Measurements from ENCODE around the gene HINFP. TPM values are rescaled to one million over a fixed set of nuclear protein-coding genes. Genes with fewer than 3 reads are reported as not detected.
"Not testable (repeated sequence)": the region's sequence is repeated elsewhere in the genome, so short reads cannot be mapped to it uniquely, and the experiment has no call there.

Gene HINFP
- total RNA-seq, 2 experiments from 2014 or later, result 36.6 to 36.7 TPM

GRCh38 chr11:119167077-119167458 is 45.7 kb downstream of the HINFP start:
- not testable (repeated sequence) for H3K4me3 Mint-ChIP-seq; H3K9me3 Mint-ChIP-seq; H3K36me3 Mint-ChIP-seq (ENCODE audit: low read depth); H3K27me3 Mint-ChIP-seq; H3K27ac Mint-ChIP-seq; DNase-seq
- ChIA-PET CTCF (interaction anchor here (0.6 to 1.1 kb wide), 4 partner anchors 11 to 58 kb away, joined by 3 to 4 read pairs (median 3); no protein-coding TSS in a partner anchor), POLR2A (interaction anchor here (0.6 to 1.4 kb wide), 3 partner anchors 14 to 99 kb away, joined by 3 read pairs; partner anchors contain the start of gene VPS11)
- H3K4me1 Mint-ChIP-seq, result peaks cover 18% of the 10 kb centered on the region

- Mint-ChIP-seq H3K36me3 (ENCODE audit: low read depth) (no peaks in the 10 kb centered on the region), H3K27me3 (no peaks in the 10 kb centered on the region), H3K9me3 (no peaks in the 10 kb centered on the region), H3K4me1 (peaks cover 23% of the 10 kb centered on the region), H3K27ac (peak overlapping the region; percentile 75), H3K4me3 (peak overlapping the region; percentile 74)
- ChIA-PET CTCF (interaction anchor here (0.6 to 2.1 kb wide), 3 partner anchors 59 to 379 kb away, joined by 3 to 13 read pairs (median 3); no protein-coding TSS in a partner anchor), POLR2A (interaction anchor here (1.4 to 2.4 kb wide), 2 partner anchors 18 to 100 kb away, joined by 3 to 11 read pairs; partner anchors contain the start of genes ABCG4 and VPS11)
- no peak for DNase-seq
These were observed 46.6 kb downstream of the HINFP start for GRCh38 chr11:119167933-119168332.

- DNase-seq, result peak; percentile 89
- peak within 1 kb of the TSS; percentile 89 for H3K4me3 Mint-ChIP-seq
- H3K36me3 Mint-ChIP-seq (ENCODE audit: low read depth), result no peaks in the 10 kb centered on the region
- CTCF ChIA-PET, result interaction anchor here (0.6 to 2.9 kb wide), 35 partner anchors 9 to 212 kb away, joined by 3 to 38 read pairs (median 4); partner anchors contain the start of genes C2CD2L, CBL, HINFP and HYOU1
- peak within 1 kb of the TSS; percentile 89 for H3K27ac Mint-ChIP-seq
- H3K9me3 Mint-ChIP-seq, result no peaks in the 10 kb centered on the region
- POLR2A ChIA-PET, result interaction anchor here (0.7 to 2.4 kb wide), 30 partner anchors 9 to 171 kb away, joined by 3 to 18 read pairs (median 5); partner anchors contain the start of genes ABCG4, C2CD2L, CBL and CENATAC
- H3K27me3 Mint-ChIP-seq, result no peaks in the 10 kb centered on the region
- peaks cover 23% of the 10 kb centered on the region for H3K4me1 Mint-ChIP-seq
These were observed 47.3 kb downstream of the HINFP start, which contains the start of gene NLRX1 for GRCh38 chr11:119168471-119169281. Gene NLRX1, plus strand, starts transcription at chr11:119168725. Its CDS starts 2,679 bp downstream, at chr11:119171404.

GRCh38 chr11:119169282-119169719 is 47.9 kb downstream of the HINFP start:
- Mint-ChIP-seq H3K27me3 (no peaks in the 10 kb centered on the region), H3K4me3 (peak overlapping the region; percentile 89), H3K36me3 (ENCODE audit: low read depth) (peaks cover 3% of the 10 kb centered on the region), H3K9me3 (no peaks in the 10 kb centered on the region), H3K27ac (peak overlapping the region; percentile 89), H3K4me1 (peaks cover 23% of the 10 kb centered on the region)
- ChIA-PET CTCF (interaction anchor here (0.6 to 2.9 kb wide), 34 partner anchors 9 to 212 kb away, joined by 3 to 38 read pairs (median 4); partner anchors contain the start of genes C2CD2L, CBL, HINFP and HYOU1), POLR2A (interaction anchor here (0.7 to 2.4 kb wide), 30 partner anchors 9 to 172 kb away, joined by 3 to 18 read pairs (median 5); partner anchors contain the start of genes ABCG4, C2CD2L, CBL and CENATAC)
- DNase-seq, result peak; percentile 45

- Mint-ChIP-seq H3K4me1 (peaks cover 33% of the 10 kb centered on the region), H3K27ac (no peak overlapping the region), H3K9me3 (no peaks in the 10 kb centered on the region), H3K27me3 (no peaks in the 10 kb centered on the region), H3K36me3 (ENCODE audit: low read depth) (peaks cover 12% of the 10 kb centered on the region), H3K4me3 (no peak overlapping the region)
- no peak for DNase-seq
- POLR2A ChIA-PET, result interaction anchor here (0.7 kb wide), 1 partner anchor 18 kb away, joined by 3 read pairs; no protein-coding TSS in a partner anchor
- CTCF ChIA-PET, result no interaction called here
These were observed 51.1 kb downstream of the HINFP start for GRCh38 chr11:119172513-119172912.

GRCh38 chr11:119173453-119173852 is 52.1 kb downstream of the HINFP start:
- ChIA-PET CTCF (no interaction called here), POLR2A (interaction anchor here (1.5 to 2.3 kb wide), 2 partner anchors 10 to 79 kb away, joined by 3 to 5 read pairs; a partner anchor contains a TSS)
- DNase-seq, result no peak
- Mint-ChIP-seq H3K36me3 (ENCODE audit: low read depth) (peaks cover 12% of the 10 kb centered on the region), H3K27me3 (no peaks in the 10 kb centered on the region), H3K4me3 (no peak overlapping the region), H3K27ac (no peak overlapping the region), H3K4me1 (peaks cover 37% of the 10 kb centered on the region), H3K9me3 (no peaks in the 10 kb centered on the region)

- Mint-ChIP-seq H3K27ac (peak overlapping the region; percentile 33), H3K27me3 (no peaks in the 10 kb centered on the region)
These were observed 54.2 kb downstream of the HINFP start for GRCh38 chr11:119175493-119176077.

GRCh38 chr11:119178166-119178680 is 56.8 kb downstream of the HINFP start:
- Mint-ChIP-seq H3K9me3 (no peaks in the 10 kb centered on the region), H3K27ac (peak overlapping the region; percentile 24), H3K27me3 (no peaks in the 10 kb centered on the region), H3K4me3 (no peak overlapping the region), H3K4me1 (peaks cover 22% of the 10 kb centered on the region), H3K36me3 (ENCODE audit: low read depth) (peaks cover 22% of the 10 kb centered on the region)
- DNase-seq, result no peak
- ChIA-PET POLR2A (interaction anchor here (1.3 to 1.4 kb wide), 2 partner anchors 9 to 71 kb away, joined by 3 to 11 read pairs; partner anchors contain the start of genes C2CD2L and NLRX1), CTCF (interaction anchor here (1.0 to 1.8 kb wide), 5 partner anchors 9 to 162 kb away, joined by 3 to 15 read pairs (median 5); partner anchors contain the start of gene NLRX1)

More at GRCh38 chr11:119175493-119176077, 54.2 kb downstream of the HINFP start:
- ChIA-PET POLR2A (interaction anchor here (1.1 to 2.3 kb wide), 2 partner anchors 16 to 81 kb away, joined by 3 to 5 read pairs; a partner anchor contains a TSS), CTCF (interaction anchor here (0.8 kb wide), 1 partner anchor 162 kb away, joined by 3 read pairs; no protein-coding TSS in a partner anchor)
- DNase-seq, result no peak
- peaks cover 22% of the 10 kb centered on the region for H3K36me3 Mint-ChIP-seq (ENCODE audit: low read depth)
- H3K4me1 Mint-ChIP-seq, result peaks cover 30% of the 10 kb centered on the region
- H3K4me3 Mint-ChIP-seq, result no peak overlapping the region
- H3K9me3 Mint-ChIP-seq, result no peaks in the 10 kb centered on the region

- POLR2A ChIA-PET, result interaction anchor here (1.6 kb wide), 1 partner anchor 10 kb away, joined by 4 read pairs; the partner anchor contains the start of gene NLRX1
- no peak overlapping the region for H3K27ac Mint-ChIP-seq
- CTCF ChIA-PET, result interaction anchor here (0.6 to 1.7 kb wide), 5 partner anchors 10 to 249 kb away, joined by 3 to 7 read pairs (median 3); partner anchors contain the start of genes CBL and NLRX1
- H3K4me3 Mint-ChIP-seq, result no peak overlapping the region
- H3K27me3 Mint-ChIP-seq, result no peaks in the 10 kb centered on the region
- H3K36me3 Mint-ChIP-seq (ENCODE audit: low read depth), result peaks cover 18% of the 10 kb centered on the region
- DNase-seq, result no peak
- peaks cover 22% of the 10 kb centered on the region for H3K4me1 Mint-ChIP-seq
- H3K9me3 Mint-ChIP-seq, result no peaks in the 10 kb centered on the region
These were observed 58.0 kb downstream of the HINFP start for GRCh38 chr11:119179342-119179741.

- Mint-ChIP-seq H3K4me1 (peaks cover 22% of the 10 kb centered on the region), H3K27ac (no peak overlapping the region), H3K36me3 (ENCODE audit: low read depth) (peaks cover 16% of the 10 kb centered on the region), H3K27me3 (no peaks in the 10 kb centered on the region), H3K9me3 (no peaks in the 10 kb centered on the region), H3K4me3 (no peak overlapping the region)
- ChIA-PET CTCF (interaction anchor here (0.7 to 1.7 kb wide), 4 partner anchors 11 to 141 kb away, joined by 3 to 7 read pairs (median 3); partner anchors contain the start of genes CBL and NLRX1), POLR2A (interaction anchor here (1.6 kb wide), 1 partner anchor 11 kb away, joined by 4 read pairs; the partner anchor contains the start of gene NLRX1)
- DNase-seq, result no peak
These were observed 58.6 kb downstream of the HINFP start for GRCh38 chr11:119179983-119180382.

GRCh38 chr11:119180729-119181676 is 59.6 kb downstream of the HINFP start:
- Mint-ChIP-seq H3K27ac (no peak overlapping the region), H3K4me1 (peaks cover 14% of the 10 kb centered on the region), H3K9me3 (no peaks in the 10 kb centered on the region), H3K27me3 (no peaks in the 10 kb centered on the region), H3K36me3 (ENCODE audit: low read depth) (peaks cover 9% of the 10 kb centered on the region), H3K4me3 (no peak overlapping the region)
- POLR2A ChIA-PET, result interaction anchor here (1.6 kb wide), 2 partner anchors 12 kb away, joined by 4 read pairs; partner anchors contain the start of gene NLRX1
- no peak for DNase-seq
- CTCF ChIA-PET, result interaction anchor here (1.1 kb wide), 1 partner anchor 140 kb away, joined by 3 read pairs; no protein-coding TSS in a partner anchor

Data from activated CD4-positive, alpha-beta memory T cell treated with anti-CD3 and anti-CD28 coated beads, Interleukin-2, amount 10 ng/mL, durations not matched to agents 7 days and 5 days (primary cell).